ENCODE results near the gene PACRG. TPM values are rescaled to one million over a fixed set of nuclear protein-coding genes. Genes with fewer than 3 reads are reported as not detected.

Gene PACRG
- total RNA-seq, 4 donors from 2014 or later = 1.5 to 10.4 (median 2.1) TPM

DNA sequence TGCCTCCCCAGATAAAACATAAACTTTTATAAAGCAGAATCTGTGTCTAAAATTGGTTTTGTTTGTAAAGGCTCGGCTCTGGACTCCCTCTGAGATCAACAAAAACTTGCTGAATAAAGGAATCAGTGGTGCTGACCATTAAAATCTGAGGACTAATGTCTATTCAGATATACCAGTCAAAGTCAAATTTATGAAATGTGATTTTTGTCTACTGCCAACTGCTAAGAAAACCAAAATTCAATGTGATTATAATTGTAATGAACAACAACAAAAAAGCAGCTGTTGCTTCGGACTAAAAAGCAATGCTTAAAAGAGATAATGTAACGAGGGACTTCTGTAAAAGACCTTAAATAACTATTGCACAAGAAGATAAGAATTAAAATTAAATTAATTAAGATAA is 26.8 kb upstream of the PACRG start:
- DNase-seq (ENCODE audit: low spot score in 2 of 2) = no peak
- no peaks in the 10 kb centered on the region for H3K27me3 ChIP-seq
- no peaks in the 10 kb centered on the region for H3K9me3 ChIP-seq
- H3K36me3 ChIP-seq = no peaks in the 10 kb centered on the region
- WGBS, 2 donors = 74 to 79% methylated on average over 3 of the region's 3 CpGs
- no peak overlapping the region for H3K4me3 ChIP-seq
- no peak overlapping the region for H3K27ac ChIP-seq
- TF ChIP-seq POLR2A (IDR thresholded peaks at IDR 0.05) = no peak
- TF ChIP-seq CTCF (IDR thresholded peaks at IDR 0.05) = no peak
- no peak for TF ChIP-seq EP300 (IDR thresholded peaks at IDR 0.05)
- H3K4me1 ChIP-seq = peaks cover 0 to 4% (median 0%) of the 10 kb centered on the region in 4 donors

DNA sequence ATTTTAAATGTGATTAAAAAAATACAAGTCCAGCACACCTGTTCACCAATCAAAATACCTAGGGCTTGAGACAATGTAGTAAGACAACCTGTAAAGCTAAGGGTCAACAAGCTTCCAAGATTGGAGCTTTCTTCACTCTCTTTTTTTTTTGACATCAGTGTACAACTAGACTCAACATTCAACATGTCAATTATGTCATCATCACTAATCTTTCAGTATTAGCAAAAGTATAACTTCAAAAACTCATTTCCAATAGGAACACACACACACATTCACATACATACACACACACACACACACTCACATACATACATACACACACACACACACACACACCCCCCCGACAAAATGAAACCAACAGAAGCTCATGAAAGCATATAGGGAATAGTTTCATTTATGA is 26.2 kb upstream of the PACRG start:
- Histone ChIP-seq H3K9me3 (no peaks in the 10 kb centered on the region), H3K27ac (no peak overlapping the region), H3K4me3 (no peak overlapping the region), H3K27me3 (no peaks in the 10 kb centered on the region), H3K36me3 (no peaks in the 10 kb centered on the region), H3K4me1 (peaks cover 0 to 9% (median 0%) of the 10 kb centered on the region in 4 donors)
- no peak for DNase-seq (ENCODE audit: low spot score in 2 of 2)
- TF ChIP-seq CTCF (IDR thresholded peaks at IDR 0.05) (no peak), EP300 (IDR thresholded peaks at IDR 0.05) (no peak), POLR2A (IDR thresholded peaks at IDR 0.05) (no peak)
- 61 to 74% methylated on average over 1 of the region's 1 CpG for WGBS, 2 donors

DNA sequence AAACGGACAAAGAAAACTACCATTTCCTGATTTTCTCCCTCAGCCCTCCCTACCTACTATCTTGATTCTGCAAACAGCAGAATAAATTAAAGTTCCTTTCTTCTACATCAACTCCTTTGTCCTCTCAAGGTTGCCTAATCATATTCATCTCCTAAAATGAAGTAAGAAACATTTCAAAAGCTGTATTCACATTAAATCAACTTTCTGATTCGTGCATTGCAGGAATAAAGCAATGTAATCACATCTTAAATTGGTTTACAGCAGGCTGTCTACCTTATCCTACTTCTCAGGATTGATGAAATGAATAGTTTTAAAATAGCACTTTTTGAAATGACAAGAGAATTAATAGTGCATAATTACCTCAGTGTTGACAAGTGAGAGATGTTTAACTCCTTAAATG is 25.3 kb upstream of the PACRG start:
- no peaks in the 10 kb centered on the region for H3K27me3 ChIP-seq
- TF ChIP-seq EP300 (IDR thresholded peaks at IDR 0.05) (no peak), POLR2A (IDR thresholded peaks at IDR 0.05) (no peak), CTCF (IDR thresholded peaks at IDR 0.05) (no peak)
- no peaks in the 10 kb centered on the region for H3K36me3 ChIP-seq
- H3K4me1 ChIP-seq = peaks cover 0 to 12% (median 0%) of the 10 kb centered on the region in 4 donors
- no peak overlapping the region for H3K4me3 ChIP-seq
- no peaks in the 10 kb centered on the region for H3K9me3 ChIP-seq
- 60 to 64% methylated on average over 2 of the region's 2 CpGs for WGBS, 2 donors
- no peak for DNase-seq (ENCODE audit: low spot score in 2 of 2)
- H3K27ac ChIP-seq = no peak overlapping the region

GRCh38 chr6:162704001-162704400 is 23.8 kb upstream of the PACRG start:
- no peaks in the 10 kb centered on the region for H3K9me3 ChIP-seq
- TF ChIP-seq POLR2A (IDR thresholded peaks at IDR 0.05) (no peak), CTCF (IDR thresholded peaks at IDR 0.05) (no peak), EP300 (IDR thresholded peaks at IDR 0.05) (no peak)
- H3K27me3 ChIP-seq = no peaks in the 10 kb centered on the region
- H3K4me3 ChIP-seq = no peak overlapping the region
- H3K27ac ChIP-seq = no peak overlapping the region
- WGBS, 2 donors = 93 to 96% methylated on average over 4 of the region's 4 CpGs
- no peaks in the 10 kb centered on the region for H3K36me3 ChIP-seq
- peaks cover 0 to 12% (median 0%) of the 10 kb centered on the region in 4 donors for H3K4me1 ChIP-seq
- DNase-seq (ENCODE audit: low spot score in 2 of 2) = no peak

DNA sequence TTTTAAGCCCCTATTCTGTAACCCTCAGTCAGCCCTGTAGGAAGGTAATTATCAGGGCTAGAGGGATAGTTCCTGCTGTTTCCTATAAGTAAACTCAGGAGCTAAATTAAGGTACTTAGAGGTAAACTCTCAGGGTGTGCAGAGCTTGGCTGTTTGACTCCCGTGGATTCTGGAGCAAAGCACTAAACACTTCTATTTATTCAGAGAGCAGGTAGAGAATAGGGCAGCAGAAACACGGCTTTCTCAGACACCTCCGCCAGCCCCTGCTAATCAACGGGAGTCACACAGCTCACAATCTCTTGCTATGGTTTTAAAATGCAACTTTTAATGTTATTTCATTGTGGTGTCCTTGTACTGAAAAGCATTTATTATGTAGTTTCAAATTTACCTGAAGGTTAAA is 22.0 kb upstream of the PACRG start:
- H3K9me3 ChIP-seq = no peaks in the 10 kb centered on the region
- H3K27ac ChIP-seq = no peak overlapping the region
- H3K4me1 ChIP-seq = peaks cover 0 to 12% (median 0%) of the 10 kb centered on the region in 4 donors
- no peaks in the 10 kb centered on the region for H3K36me3 ChIP-seq
- no peak for TF ChIP-seq CTCF (IDR thresholded peaks at IDR 0.05)
- no peak for TF ChIP-seq POLR2A (IDR thresholded peaks at IDR 0.05)
- no peak for TF ChIP-seq EP300 (IDR thresholded peaks at IDR 0.05)
- H3K4me3 ChIP-seq = no peak overlapping the region
- no peaks in the 10 kb centered on the region for H3K27me3 ChIP-seq
- DNase-seq (ENCODE audit: low spot score in 2 of 2) = no peak
- WGBS, 2 donors = 68 to 70% methylated on average over 4 of the region's 4 CpGs
